HEK293T (cell line): ENCODE results near the gene NXPH2.

Experiments used
- CTBP1 ChIP-seq: fragments of 450-650 bp; IDR thresholded peaks from 2 replicates; pipeline ENCODE4 v1.6.1; 2016; ENCODE audit warnings: borderline replicate concordance
- ELF4 ChIP-seq: fragments of 450-650 bp; IDR thresholded peaks from 2 replicates; pipeline ENCODE4 v1.6.1; 2017; ENCODE audit warnings: antibody characterized with exemption
- FOXK2 ChIP-seq: fragments of 450-650 bp; IDR thresholded peaks from 2 replicates; pipeline ENCODE4 v1.6.1; 2016; ENCODE audit warnings: mild to moderate bottlenecking
- TARDBP ChIP-seq: fragments of 450-650 bp; IDR thresholded peaks from 2 replicates; pipeline ENCODE4 v1.6.1; 2016

GRCh38 chr2:138689705-138690104 is 90.5 kb downstream of the NXPH2 start:
- TF ChIP-seq TARDBP (no peak), CTBP1 (no peak), ELF4 (no peak), FOXK2 (no peak)
